Pons (tissue), 1 donor: ENCODE measurements around the gene SCNN1B.
"Not testable (repeated sequence)": the region's sequence is repeated elsewhere in the genome, so short reads cannot be mapped to it uniquely, and the experiment has no call there.

Experiments used
- DNase-seq: peaks from one replicate; pipeline ENCODE4 v3.0.0-alpha.2; 2016; ENCODE audit warnings: low spot score

The SCNN1B gene

DNA sequence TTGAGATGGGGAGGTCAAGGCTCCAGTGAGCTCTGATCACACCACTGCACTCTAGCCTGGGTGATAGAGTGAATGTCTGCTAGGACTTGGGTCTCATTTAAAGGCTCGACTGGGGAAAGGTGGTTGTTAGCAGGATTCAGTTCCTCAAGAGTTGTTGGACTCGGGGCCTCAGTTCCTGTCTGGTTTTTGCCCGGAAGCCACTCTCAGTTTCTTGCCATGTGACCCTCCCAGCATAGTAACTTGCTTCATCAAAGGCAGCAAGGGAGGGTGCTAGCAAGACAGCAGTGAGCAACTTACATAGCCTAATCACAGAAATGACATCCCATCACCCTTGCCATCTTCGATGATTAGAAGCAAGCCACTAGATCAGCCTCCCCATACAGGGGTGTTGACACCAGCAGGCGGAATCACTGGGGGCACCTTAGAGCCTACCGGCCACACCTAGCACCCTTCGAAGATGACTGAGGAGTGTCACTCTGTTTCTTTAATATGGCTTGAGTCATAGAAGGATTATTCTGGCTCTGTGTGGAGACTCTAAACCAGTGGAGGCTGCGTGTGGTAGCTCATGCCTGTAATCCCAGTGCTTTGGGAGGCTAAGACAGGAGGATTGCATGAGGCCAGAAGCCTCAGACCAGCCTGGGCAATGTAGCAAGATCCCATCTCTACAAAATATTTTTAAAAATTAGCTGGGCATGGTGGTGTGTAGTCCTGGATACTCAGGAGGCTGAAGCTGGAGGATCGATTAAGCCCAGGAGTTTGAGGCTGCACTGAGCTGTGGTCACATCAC lies 13.2 kb upstream of the SCNN1B start:
- no peak for DNase-seq

DNA sequence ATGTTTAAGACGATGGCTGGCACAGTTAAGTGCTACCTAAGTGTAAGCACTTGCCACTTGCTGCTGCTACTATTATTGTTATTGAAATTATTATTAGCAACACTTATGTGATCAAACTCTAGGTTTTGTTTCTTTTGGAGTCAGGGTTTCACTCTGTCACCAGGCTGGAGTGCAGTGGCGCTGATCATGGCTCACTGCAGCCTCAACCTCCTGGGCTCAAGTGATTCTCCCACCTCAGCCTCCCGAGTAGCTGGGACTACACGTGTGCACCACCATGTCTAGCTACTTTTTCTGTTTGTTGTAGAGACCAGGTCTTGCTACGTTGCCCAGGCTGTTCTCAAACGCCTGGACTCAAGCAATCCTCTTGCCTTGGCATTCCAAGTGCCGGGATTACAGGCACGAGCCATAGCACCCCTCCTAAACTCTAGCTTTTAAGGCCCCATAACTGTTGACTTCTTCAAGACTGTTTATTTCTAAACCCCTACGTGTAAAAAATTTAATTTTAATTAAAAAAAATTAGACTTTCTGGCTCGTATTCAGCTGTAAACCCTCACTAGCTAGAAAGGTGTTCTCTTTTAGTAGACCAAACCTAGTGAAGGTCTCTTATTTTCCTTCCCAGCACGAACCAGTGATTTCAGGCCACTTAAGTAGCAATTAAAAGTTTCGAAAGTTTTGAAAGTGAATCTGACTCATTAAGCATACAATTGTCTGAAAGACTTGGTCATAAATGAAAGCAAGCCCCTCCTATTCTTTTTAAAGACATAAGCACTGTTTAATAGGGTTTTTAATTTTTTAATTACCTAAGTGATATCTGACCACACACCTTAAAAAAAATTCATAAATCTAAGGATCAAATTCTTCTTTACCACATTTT lies 11.7 kb upstream of the SCNN1B start:
- DNase-seq, result no peak

DNA sequence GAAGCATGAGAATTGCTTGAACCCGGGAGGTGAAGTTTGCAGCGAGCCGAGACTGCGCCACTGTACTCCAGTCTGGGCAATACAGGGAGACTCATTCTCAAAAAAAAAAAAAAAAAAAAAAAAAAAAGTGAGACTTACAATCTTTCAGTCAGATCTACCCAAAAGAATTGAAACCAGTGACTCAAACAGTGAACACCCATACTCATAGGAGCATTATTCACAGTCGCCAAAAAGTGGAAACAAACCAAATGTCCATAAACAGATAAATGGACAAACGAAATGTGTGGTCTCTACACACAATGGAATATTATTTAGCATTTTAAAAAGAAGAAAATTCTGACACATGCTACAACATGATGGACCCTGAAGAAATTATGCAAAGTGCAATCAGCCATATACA lies 9.1 kb upstream of the SCNN1B start:
- DNase-seq, result no peak

DNA sequence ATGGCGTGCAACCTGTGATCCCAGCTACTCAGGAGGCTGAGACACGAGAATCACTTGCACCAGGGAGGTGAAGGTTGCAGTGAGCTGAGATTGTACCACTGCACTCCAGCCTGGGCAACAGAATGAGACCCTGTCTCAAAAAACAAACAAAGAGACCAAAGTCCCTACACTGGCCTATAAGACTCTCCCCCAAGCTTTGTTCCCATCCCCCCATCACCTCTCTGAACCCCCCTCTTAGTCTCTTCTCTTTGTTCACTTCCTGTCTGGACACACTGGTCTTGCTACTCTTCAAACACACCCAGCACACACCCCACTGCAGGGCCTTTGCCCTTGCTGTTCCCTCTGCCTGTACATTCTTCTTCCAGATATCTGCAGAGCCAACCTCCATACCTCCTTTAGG lies 7.8 kb upstream of the SCNN1B start:
- DNase-seq, result no peak

DNA sequence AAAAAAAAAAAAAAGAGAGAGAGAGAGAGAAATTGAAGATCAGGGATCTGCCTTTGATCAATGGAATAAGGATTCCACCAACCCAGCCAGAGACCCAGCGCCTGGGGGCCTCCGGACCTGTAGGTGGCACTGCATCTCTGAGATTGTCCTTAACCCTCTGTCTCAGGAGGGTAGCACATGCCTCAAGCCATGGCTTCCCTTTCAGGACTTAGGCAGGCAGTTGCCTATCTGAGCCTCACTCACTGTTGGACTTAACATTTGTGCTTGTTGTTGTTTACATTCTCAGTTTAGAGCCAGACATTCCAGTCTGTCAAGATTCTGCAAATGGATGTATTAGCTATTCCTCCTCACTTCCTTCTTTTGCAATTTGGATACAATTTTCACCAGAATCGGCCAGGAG lies 5.1 kb upstream of the SCNN1B start:
- no peak for DNase-seq

DNA sequence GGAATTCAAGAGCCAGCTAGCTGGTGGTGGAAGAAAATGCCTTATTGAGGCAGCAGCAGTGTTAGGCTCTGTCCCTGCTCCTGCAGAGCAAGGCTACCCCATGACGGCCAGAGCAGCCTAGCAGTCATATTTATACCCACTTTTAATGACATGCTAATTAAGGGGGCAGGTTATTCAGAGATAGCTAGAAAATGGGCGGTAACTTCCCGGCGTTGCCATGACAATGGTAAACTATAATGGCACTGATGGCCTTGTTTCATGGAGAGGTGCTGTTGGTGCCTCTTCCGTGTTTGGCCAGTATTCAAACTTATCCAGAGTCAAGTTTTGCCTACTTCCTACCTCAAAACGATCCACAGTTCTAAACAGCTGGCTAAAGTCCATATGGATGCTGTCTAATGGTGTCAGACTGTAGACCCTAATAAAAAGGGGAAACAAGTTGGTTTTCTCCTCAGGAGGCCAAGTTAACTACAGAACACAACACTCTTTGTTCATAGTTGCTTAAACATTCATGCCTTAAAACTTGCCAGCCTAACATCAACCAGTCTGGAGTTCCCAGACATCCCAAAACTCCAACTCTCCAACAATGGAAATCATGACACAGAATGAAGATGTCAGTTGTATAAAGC lies 3.7 kb upstream of the SCNN1B start:
- no peak for DNase-seq

DNA sequence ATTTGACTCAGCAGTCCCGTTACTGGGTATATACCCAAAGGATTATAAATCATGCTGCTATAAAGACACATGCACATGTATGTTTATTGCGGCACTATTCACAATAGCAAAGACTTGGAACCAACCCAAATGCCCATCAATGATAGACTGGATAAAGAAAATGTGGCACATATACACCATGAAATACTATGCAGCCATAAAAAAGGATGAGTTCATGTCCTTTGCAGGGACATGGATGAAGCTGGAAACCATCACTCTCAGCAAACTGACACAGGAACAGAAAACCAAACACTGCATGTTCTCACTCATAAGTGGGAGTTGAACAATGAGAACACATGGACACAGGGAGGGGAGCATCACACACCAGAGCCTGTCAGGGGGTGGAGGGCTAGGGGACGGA lies 2.3 kb upstream of the SCNN1B start:
- DNase-seq, result not testable (repeated sequence)

DNA sequence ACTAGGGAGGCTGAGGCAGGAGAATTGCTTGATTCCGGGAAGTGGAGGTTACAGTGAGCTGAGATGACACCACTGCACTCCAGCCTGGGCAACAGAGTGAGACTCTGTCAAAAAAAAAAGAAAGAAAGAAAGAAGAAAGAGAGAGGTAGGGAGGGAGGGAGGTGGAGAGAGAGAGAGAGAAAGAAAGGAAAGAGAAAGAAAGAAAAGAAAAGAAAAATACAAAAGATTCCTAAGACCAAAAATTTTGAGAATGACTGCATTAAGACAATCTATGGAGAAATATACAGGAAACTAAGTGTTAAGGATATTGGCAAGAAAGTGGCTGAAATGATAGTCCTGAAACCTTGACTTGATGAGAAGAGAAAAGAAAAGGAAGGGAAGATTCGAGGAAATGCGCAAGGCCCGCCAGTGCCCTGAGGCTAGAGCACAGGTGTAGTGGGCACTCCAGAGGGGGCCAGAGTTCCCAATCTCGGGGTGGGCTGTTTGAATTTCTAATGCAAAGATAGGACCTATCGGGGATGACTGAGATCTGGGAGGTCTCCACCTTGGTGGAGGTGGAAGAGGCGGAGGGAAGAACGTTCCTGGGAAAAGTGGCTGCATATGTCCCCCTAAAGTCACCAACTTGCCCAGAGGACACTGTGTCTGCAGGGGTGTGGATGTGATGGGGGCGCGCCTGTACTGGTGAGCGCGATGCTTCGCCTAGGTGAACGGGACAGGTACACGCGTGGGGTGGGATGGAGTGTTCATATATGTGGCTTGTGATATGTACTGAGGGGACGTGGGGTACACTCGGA lies 654 bp upstream of the SCNN1B start:
- no peak for DNase-seq

DNA sequence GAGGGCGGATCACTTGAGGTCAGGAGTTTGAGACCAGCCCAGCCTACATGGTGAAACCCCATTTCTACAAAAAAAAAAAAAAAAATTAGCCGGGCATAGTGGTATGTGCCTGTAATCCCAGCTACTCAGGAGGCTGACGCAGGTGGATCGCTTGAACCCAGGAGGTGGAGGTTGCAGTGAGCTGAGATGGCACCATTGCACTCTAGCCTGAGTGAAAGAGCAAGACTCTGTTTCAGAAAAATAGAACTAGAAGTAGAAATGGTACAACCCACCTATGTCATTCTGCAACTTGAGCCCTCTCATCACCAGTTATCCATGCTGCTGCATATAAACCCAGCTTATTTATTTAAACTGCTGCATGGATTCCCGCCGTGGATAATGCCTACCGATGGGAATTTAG lies 1.6 kb downstream of the SCNN1B start:
- DNase-seq, result no peak

DNA sequence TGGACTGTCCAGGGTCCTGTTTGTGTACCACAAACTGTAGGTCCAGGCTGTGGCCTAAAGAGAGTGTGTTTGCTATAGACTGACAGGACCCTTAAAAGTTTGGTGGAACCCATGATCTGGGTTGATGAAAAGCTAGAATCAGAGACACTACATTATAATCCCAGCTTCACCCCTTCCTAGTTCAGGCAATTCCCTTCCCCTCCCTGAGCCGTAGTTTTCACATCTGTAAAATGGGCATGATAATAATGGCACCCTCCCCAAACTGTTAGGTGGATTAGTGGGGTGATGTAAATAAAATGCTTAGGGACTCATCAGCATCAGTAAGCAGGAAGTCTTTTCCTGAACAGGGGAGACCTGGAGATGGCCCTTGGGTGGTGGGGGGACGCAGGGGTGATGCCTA lies 2.5 kb downstream of the SCNN1B start:
- DNase-seq, result no peak

DNA sequence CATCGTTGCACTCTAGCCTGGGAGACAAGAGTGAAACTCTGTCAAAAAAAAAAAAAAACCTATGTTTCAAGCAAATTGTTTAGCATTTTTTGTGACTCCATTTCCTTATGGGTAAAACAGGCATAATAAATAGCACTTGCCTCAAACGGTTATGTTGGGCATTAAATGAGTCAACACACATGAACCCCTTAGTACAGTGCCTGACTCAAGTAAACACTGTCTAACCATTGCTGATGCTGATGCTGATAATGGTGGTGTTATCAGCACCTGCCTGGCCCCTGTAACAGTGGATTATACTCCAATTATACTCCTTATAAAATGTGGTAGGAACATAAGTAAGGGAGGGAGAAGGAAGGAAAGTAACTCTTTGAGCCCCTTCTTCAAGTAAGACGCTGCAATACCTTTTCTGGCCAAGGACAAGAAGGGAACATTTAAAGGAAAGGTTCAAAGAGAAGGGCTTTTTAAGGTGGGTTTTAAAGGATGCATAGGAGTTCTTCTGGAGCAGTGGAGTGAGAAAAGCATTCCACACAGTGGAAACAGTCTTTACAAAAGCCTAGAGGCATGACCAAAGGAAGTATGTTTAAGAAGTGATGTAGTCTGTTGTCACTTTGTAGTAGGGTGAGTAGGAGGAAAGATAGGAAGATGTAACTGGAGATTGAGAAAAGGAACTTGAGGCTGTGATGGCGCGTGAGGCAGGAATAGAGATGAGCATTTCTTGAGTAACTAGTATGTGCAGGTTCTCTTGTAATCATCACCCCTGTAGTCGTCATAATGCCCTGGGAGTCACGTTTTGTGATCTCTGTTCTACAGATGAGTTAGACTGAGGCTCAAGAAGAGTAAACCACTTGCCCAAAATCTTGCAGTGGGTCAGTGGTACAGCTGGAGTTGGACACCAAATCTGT lies 4.3 kb downstream of the SCNN1B start:
- no peak for DNase-seq

DNA sequence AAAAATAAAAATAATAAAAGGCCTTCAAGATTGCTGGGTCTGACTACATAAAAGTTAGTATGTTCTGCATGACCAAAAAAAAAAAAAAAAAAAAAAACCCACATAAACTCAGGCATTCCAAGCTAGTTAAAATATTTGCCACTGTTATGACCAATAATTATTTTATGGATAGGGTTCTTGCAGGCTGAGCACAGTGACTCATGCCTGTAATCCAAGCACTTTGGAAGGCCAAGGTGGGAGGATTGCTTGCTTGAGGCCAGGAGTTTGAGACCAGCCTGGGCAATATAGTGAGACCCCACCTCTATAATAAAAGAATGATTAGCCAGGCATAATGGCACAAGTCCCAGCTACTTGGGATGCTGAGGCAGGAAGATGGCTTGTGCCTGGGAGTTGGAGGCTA lies 8.1 kb downstream of the SCNN1B start:
- DNase-seq, result no peak

DNA sequence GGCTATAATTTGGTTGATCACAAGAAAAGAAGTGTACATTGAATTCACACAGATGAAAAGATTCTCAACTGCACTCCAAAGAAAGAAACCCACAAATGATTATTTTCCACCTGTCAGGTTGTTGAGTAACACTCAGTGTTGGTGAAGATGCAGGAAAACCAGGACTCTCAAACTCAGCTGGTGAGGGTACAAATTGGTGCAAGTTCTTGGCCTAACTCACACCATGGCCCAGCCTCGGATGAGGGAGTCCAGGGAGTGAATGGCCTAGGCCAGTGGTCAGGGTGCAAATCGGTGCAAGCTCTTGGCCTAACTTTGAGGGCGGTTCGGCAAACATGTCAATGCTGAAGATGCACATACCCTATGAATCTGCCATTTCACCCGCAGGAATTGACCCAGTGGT lies 8.6 kb downstream of the SCNN1B start:
- no peak for DNase-seq

DNA sequence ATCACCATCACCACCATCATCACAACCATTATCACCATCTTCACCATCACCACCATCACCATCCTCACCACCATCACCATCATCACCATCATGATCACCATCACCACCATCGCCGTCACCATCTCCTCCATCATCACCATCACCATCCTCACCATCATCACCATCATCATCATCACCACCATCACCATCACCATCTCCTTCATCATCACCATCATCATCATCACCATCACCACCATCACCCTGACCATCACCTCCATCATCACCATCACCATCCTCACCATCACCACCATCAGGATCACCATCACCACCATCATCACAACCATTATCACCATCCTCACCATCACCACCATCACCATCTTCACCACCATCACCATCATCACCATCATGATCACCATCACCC lies 14.1 kb downstream of the SCNN1B start:
- no peak for DNase-seq

DNA sequence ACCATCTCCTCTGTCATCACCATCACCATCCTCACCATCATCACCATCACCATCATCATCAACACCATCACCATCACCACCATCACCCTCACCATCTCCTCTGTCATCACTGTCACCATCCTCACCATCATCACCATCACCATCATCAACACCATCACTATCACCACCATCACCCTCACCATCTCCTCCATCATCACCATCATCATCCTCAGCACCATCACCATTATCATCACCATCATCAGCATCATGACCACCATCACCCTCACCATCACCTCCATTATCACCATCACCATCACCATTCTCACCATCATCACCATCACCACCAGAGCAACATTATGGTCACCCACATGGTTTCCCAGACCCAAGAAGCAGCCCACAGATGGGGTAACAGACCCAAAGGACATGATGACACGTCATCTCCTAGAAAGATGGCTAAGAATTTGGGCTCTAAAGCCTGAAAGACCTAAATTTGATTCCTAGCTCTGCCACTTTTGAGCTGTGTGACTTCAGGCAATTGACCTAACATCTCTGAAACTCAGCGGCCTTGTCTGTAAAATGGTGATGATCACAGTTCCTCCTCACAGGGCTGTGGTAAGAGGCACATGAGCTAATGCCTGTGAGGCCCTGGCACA lies 14.6 kb downstream of the SCNN1B start:
- no peak for DNase-seq

DNA sequence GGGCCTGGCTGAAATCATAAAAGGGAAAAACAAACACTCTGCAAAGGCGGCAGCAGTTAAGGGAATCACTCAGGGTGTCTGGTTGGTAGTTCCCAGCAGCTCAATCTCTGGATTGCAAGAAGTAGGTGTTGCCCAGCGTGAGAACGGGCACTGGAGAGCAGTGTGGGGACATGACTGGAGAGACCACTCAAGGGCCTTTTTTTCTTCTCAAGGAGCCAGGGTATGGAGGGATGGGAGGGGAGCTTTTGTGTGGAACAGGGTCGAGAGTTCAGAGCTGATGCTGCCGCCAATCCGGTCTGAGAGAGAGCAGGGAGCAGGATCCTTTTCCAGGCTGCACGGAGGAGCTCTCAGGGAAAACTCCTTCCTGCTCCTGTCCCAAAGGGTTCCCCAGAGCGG lies 15.2 kb downstream of the SCNN1B start:
- no peak for DNase-seq

DNA sequence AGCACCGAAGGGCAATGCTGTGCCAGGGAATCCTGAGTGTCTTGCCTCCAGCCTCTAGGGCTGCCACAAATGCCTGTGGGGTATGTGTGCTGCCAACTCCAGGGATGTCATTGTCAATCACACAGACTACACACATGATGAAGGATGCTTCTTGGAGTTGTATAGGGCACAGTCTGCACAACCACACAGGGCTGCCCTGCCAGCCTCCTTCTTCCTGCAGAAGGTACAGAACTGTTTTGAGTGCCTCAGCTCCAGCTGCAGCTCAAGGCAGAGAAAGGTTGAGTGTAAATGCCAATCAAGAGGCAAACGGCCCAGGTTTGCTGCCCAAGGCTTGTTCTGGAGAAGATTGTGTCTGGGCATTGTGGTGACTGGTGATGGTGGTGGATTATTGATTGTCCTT lies 15.6 kb downstream of the SCNN1B start:
- no peak for DNase-seq

DNA sequence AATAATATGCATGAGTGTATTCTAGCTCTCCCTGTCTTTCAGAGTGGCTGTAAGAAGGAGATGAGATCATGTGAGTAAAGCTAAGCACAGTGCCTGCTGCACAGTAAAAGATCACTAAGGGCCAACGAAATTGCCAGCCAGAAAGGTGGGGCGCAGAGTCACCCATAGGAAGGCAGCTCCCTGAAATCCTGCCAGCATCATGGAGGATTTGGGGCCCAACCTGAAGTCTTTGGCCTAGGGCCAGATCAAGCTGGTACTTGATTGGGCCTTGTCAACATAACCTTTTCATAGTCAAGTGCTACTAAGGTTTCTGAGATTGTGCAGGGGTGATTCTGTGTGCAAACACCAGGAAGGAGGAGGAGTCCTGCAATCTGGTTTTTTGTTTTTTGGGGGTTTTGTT lies 16.5 kb downstream of the SCNN1B start:
- no peak for DNase-seq

DNA sequence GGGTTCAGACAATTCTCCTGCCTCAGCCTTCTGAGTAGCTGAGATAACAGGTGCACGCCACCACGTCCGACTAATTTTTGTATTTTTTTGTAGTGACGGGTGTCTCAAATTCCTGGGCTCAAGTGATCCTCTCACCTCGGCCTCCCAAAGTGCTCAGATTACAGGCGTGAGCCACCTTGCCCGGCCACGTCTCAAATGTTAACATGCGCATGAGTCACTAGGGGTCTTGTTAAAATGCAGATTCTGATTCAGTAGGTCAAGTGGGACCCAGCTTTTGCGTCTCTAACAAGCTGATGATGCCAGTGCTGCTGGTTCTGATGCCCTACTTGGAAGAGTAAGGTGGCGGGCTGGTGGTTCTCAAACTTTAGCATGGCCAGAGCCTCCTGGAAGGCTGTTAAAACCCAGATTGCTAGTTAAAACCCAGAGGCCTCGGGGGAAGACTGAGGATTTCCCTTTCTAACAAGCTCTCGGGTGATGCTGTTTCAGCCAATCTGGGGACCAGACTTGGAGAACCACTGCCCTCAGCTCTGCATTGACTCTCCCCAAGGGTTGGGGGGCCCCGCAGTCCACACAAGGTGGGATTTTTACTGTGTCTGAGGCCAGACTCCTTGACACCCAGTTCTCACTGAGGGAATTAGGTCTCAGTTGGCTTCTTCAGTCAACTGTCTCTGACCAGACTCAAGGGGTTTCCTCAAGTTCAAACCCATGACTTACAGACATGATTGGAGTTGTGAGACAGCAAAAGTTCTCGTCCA lies 17.9 kb downstream of the SCNN1B start:
- no peak for DNase-seq

DNA sequence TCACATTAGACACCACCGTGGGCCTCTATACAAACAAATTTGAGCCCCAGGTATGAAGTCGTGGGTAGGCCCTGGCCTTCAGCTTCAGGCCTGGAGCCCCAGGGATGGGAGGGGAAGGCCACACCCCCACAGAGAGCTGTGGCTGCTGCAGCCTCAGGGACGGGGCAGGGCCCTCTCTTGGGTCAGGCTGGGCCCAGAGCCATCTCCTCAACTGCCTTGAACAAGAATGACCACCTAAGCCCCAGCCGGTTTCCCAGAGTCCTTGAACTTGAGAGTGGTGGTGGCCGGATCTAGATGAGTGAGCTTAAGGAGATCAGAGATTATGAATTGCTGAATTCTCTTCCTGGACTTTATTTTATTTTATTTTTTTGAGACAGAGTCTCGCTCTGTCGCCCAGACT lies 18.6 kb downstream of the SCNN1B start:
- no peak for DNase-seq
